Nephron (organoid): ENCODE results near the gene TSC2.

ENCODE experiments used
- H3K27ac Mint-ChIP-seq, 3 experiments: 2 replicates each; pipeline ENCODE4 v1.8.0; 2020; ENCODE audit warnings: mixed read lengths in 3 of 3, mild to moderate bottlenecking in 2 of 3, moderate library complexity in 1 of 3
- H3K27me3 Mint-ChIP-seq: 2 replicates; pipeline ENCODE4 v1.8.0; 2021; ENCODE audit warnings: low read depth, mild to moderate bottlenecking, moderate library complexity, mixed read lengths
- H3K36me3 Mint-ChIP-seq: 2 replicates; pipeline ENCODE4 v1.8.0; 2020; ENCODE audit warnings: low read depth, mixed read lengths
- H3K4me1 Mint-ChIP-seq: 2 replicates; pipeline ENCODE4 v1.8.0; 2020; ENCODE audit warnings: mixed read lengths
- H3K4me3 Mint-ChIP-seq, 3 experiments: 2 replicates each; pipeline ENCODE4 v1.8.0; 2020; ENCODE audit warnings: mild to moderate bottlenecking in 3 of 3, mixed read lengths in 3 of 3, moderate library complexity in 2 of 3
- H3K9me3 Mint-ChIP-seq: 2 replicates; pipeline ENCODE4 v1.8.0; 2020; ENCODE audit warnings: mixed read lengths
- TF ChIP-seq, protein P1 (sequence below), 3 experiments: fragments of 200-600 bp; sonication (generic); IDR thresholded peaks; one replicate each; pipeline ENCODE4 v1.5.0; 2021; ENCODE audit warnings: antibody characterized with exemption in 3 of 3; ENCODE audit not compliant: unreplicated experiment in 3 of 3

TSC2 gene

GRCh38 chr16:2072926-2073325 is 25.1 kb downstream of the TSC2 start:
- H3K9me3 Mint-ChIP-seq = no peaks in the 10 kb centered on the region
- no peak overlapping the region for H3K4me3 Mint-ChIP-seq
- H3K27ac Mint-ChIP-seq = no peak overlapping the region
- TF ChIP-seq, protein P1, sequence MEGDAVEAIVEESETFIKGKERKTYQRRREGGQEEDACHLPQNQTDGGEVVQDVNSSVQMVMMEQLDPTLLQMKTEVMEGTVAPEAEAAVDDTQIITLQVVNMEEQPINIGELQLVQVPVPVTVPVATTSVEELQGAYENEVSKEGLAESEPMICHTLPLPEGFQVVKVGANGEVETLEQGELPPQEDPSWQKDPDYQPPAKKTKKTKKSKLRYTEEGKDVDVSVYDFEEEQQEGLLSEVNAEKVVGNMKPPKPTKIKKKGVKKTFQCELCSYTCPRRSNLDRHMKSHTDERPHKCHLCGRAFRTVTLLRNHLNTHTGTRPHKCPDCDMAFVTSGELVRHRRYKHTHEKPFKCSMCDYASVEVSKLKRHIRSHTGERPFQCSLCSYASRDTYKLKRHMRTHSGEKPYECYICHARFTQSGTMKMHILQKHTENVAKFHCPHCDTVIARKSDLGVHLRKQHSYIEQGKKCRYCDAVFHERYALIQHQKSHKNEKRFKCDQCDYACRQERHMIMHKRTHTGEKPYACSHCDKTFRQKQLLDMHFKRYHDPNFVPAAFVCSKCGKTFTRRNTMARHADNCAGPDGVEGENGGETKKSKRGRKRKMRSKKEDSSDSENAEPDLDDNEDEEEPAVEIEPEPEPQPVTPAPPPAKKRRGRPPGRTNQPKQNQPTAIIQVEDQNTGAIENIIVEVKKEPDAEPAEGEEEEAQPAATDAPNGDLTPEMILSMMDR (IDR thresholded peaks at IDR 0.05; ENCODE audit: unreplicated experiment in 3 of 3) = no peak
- H3K36me3 Mint-ChIP-seq = peaks cover 41% of the 10 kb centered on the region
- no peaks in the 10 kb centered on the region for H3K27me3 Mint-ChIP-seq
- H3K4me1 Mint-ChIP-seq = no peaks in the 10 kb centered on the region

- TF ChIP-seq, protein P1 (IDR thresholded peaks at IDR 0.05; ENCODE audit: unreplicated experiment in 3 of 3) = no peak
- Mint-ChIP-seq H3K36me3 (peaks cover 36% of the 10 kb centered on the region), H3K9me3 (no peaks in the 10 kb centered on the region), H3K4me3 (no peak overlapping the region), H3K27ac (no peak overlapping the region), H3K4me1 (no peaks in the 10 kb centered on the region), H3K27me3 (no peaks in the 10 kb centered on the region)
Measured at GRCh38 chr16:2074071-2074470, 26.3 kb downstream of the TSC2 start.

- TF ChIP-seq, protein P1 (IDR thresholded peaks at IDR 0.05; ENCODE audit: unreplicated experiment in 3 of 3) = no peak
- Mint-ChIP-seq H3K27me3 (no peaks in the 10 kb centered on the region), H3K36me3 (peaks cover 30% of the 10 kb centered on the region), H3K4me3 (no peak overlapping the region), H3K27ac (no peak overlapping the region), H3K9me3 (no peaks in the 10 kb centered on the region), H3K4me1 (no peaks in the 10 kb centered on the region)
Measured at GRCh38 chr16:2075631-2076030, 27.8 kb downstream of the TSC2 start.

DNA sequence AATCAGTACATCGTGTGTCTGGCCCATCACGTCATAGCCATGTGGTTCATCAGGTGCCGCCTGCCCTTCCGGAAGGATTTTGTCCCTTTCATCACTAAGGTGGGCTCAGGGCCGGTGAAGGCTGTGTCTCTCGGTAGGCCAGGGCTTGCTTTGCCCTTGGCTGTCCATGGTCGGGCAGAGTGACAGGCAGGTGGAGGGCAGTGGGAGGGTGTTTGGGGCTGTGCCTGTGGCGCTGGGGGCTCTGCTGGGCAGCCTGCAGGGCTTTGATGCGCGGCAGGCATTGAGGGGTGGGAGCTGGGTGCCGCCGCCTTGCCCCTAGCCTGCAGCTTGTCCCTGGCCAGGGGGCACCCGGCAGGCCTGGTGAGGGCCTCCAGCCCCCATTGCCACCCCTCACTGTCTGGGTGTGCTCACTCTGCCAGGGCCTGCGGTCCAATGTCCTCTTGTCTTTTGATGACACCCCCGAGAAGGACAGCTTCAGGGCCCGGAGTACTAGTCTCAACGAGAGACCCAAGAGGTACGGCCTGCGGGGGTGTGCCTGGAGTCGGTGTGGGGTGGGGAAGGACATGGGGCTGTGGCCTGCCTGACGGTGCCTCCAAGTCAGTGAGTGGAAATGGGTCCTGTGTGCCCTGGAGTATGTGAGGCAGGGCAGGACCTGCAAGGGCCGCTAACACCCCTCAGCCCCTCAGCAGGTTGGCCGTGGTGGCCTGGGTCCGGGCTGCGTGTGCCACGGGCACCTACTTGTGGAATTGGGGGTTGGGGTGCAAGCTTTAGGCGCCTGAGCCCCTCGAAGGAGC is 28.5 kb downstream of the TSC2 start:
- Mint-ChIP-seq H3K36me3 (peaks cover 27% of the 10 kb centered on the region), H3K27ac (no peak overlapping the region), H3K4me3 (no peak overlapping the region), H3K4me1 (no peaks in the 10 kb centered on the region), H3K9me3 (no peaks in the 10 kb centered on the region), H3K27me3 (no peaks in the 10 kb centered on the region)
- TF ChIP-seq, protein P1 (IDR thresholded peaks at IDR 0.05; ENCODE audit: unreplicated experiment in 3 of 3) = no peak

GRCh38 chr16:2077016-2077415 is 29.2 kb downstream of the TSC2 start:
- TF ChIP-seq, protein P1 (IDR thresholded peaks at IDR 0.05; ENCODE audit: unreplicated experiment in 3 of 3) = no peak
- H3K27me3 Mint-ChIP-seq = no peaks in the 10 kb centered on the region
- H3K4me1 Mint-ChIP-seq = no peaks in the 10 kb centered on the region
- no peak overlapping the region for H3K4me3 Mint-ChIP-seq
- no peaks in the 10 kb centered on the region for H3K9me3 Mint-ChIP-seq
- H3K36me3 Mint-ChIP-seq = peaks cover 25% of the 10 kb centered on the region
- H3K27ac Mint-ChIP-seq = no peak overlapping the region

- Mint-ChIP-seq H3K4me3 (no peak overlapping the region), H3K9me3 (no peaks in the 10 kb centered on the region), H3K4me1 (peaks cover 7% of the 10 kb centered on the region), H3K36me3 (peaks cover 28% of the 10 kb centered on the region), H3K27ac (no peak overlapping the region), H3K27me3 (no peaks in the 10 kb centered on the region)
- TF ChIP-seq, protein P1 (IDR thresholded peaks at IDR 0.05; ENCODE audit: unreplicated experiment in 3 of 3) = no peak
Measured at GRCh38 chr16:2077696-2078095, 29.9 kb downstream of the TSC2 start.
